Measurements from ENCODE around the gene MSI2.

GRCh38 chr17:57447990-57448758, 191.9 kb downstream of the MSI2 start:
- TF ChIP-seq CTCF (conservative IDR thresholded peaks at IDR 0.05; ENCODE audit: low read length) (no peak), EZH2phosphoT487 (IDR thresholded peaks at IDR 0.05; ENCODE audit: borderline replicate concordance) (no peak)
